Endothelial cell of umbilical vein (primary cell): ENCODE data around the gene AGBL3. TPM values are rescaled to one million over a fixed set of nuclear protein-coding genes. Genes with fewer than 3 reads are reported as not detected.

Experiments
- BruUV-seq: library from RNA; stranded (reverse); fragments of 400-500 nt; replicated peaks from 2 replicates; lab custom pipeline; 2021; lab: Mats Ljungman, UMichigan
- CTCF ChIA-PET: fragments of 300-600, 350-600 bp; sonication (Branson Sonifier 250); formaldehyde crosslinking; loops from one replicate; lab custom pipeline; 2021; ENCODE audit warnings: antibody characterized with exemption, inconsistent platforms; lab: Charles Lee
- POLR2A ChIA-PET: fragments of 300-600, 350-600 bp; sonication (Branson Sonifier 250); formaldehyde crosslinking; loops from one replicate; lab custom pipeline; 2021; ENCODE audit warnings: antibody characterized with exemption, inconsistent platforms; lab: Charles Lee
- DNase-seq: peaks from one replicate; pipeline ENCODE4 v3.0.0-alpha.2; 2011; ENCODE audit warnings: low read depth, low spot score
- FAIRE-seq: peaks from 2 replicates; lab custom pipeline; 2011; peaks lifted over from hg19 to GRCh38; lab: Jason Lieb, UNC
- H2AFZ ChIP-seq: 2 replicates; pipeline ENCODE4 v1.6.0; 2012; ENCODE audit warnings: low read depth, low read length, control low read depth, inconsistent platforms
- H3K27ac ChIP-seq: 2 replicates; pipeline ENCODE4 v1.5.1; 2011; ENCODE audit warnings: low read depth, mild to moderate bottlenecking, control low read depth, low read length, moderate library complexity; ENCODE audit not compliant: insufficient read depth
- H3K27me3 ChIP-seq, 2 experiments: 2 replicates each; pipeline versions ENCODE4 v1.6.0 to v1.6.1; 2011; ENCODE audit warnings: low read length in 2 of 2, mixed read lengths in 1 of 2; ENCODE audit not compliant: control insufficient read depth in 2 of 2, insufficient read depth in 2 of 2
- H3K36me3 ChIP-seq, 2 experiments: 2 replicates in 1 of 2; 3 replicates in 1 of 2; pipeline ENCODE4 v1.5.1; 2011; ENCODE audit warnings: low read length in 2 of 2, mild to moderate bottlenecking in 1 of 2, moderate library complexity in 1 of 2; ENCODE audit not compliant: control insufficient read depth in 2 of 2, insufficient read depth in 2 of 2; ENCODE audit errors: extremely low read depth in 1 of 2
- H3K4me1 ChIP-seq: 3 replicates; pipeline ENCODE4 v1.5.1; 2011; ENCODE audit warnings: mild to moderate bottlenecking, low read length; ENCODE audit not compliant: control insufficient read depth, insufficient read depth; ENCODE audit errors: extremely low read depth
- H3K4me2 ChIP-seq: 2 replicates; pipeline ENCODE4 v1.6.1; 2011; ENCODE audit warnings: low read length, control low read depth, mixed read lengths; ENCODE audit not compliant: insufficient read depth
- H3K4me3 ChIP-seq, 3 experiments: fragments of 200-600 bp in 1 of 3; sonication (generic), shearing (Covaris generic) in 1 of 3; replicated peaks in 1 of 3; 2 replicates each; pipeline ENCODE4 v1.5.1; 2011 to 2016; ENCODE audit warnings: control low read depth in 3 of 3, low read length in 3 of 3, mild to moderate bottlenecking in 2 of 3, inconsistent platforms in 1 of 3, low read depth in 1 of 3, moderate library complexity in 1 of 3; ENCODE audit not compliant: insufficient read depth in 1 of 3
- H3K79me2 ChIP-seq: 2 replicates; pipeline ENCODE4 v1.6.0; 2012; ENCODE audit warnings: low read length, inconsistent platforms; ENCODE audit not compliant: control insufficient read depth, insufficient read depth
- H3K9ac ChIP-seq: replicated peaks from 2 replicates; pipeline ENCODE3; 2011; ENCODE audit warnings: low read length, control low read depth; ENCODE audit not compliant: insufficient read depth; ENCODE audit errors: extremely low read depth
- H3K9me1 ChIP-seq: replicated peaks from 3 replicates; pipeline ENCODE4 v1.6.0; 2011; ENCODE audit warnings: mild to moderate bottlenecking, low read length; ENCODE audit not compliant: control insufficient read depth, insufficient read depth; ENCODE audit errors: extremely low read depth
- H3K9me3 ChIP-seq: replicated peaks from 2 replicates; pipeline ENCODE4 v1.5.1; 2012; ENCODE audit warnings: low read length, inconsistent platforms; ENCODE audit not compliant: control insufficient read depth, insufficient read depth
- H4K20me1 ChIP-seq: replicated peaks from 2 replicates; pipeline ENCODE3; 2011; ENCODE audit warnings: mild to moderate bottlenecking, low read length; ENCODE audit not compliant: control insufficient read depth, insufficient read depth; ENCODE audit errors: extremely low read depth
- CTCF ChIP-seq, 2 donors: IDR thresholded peaks; 1 replicate in 1 of 2; 2 replicates in 1 of 2; pipeline ENCODE4 v1.5.1; 2011; ENCODE audit warnings: low read length in 2 of 2, mild to moderate bottlenecking in 2 of 2, moderate library complexity in 2 of 2, control low read depth in 1 of 2, inconsistent platforms in 1 of 2, low read depth in 1 of 2; ENCODE audit not compliant: insufficient read depth in 1 of 2; ENCODE audit errors: extremely low read depth in 1 of 2
- EZH2 ChIP-seq: IDR thresholded peaks from 2 replicates; pipeline ENCODE4 v1.6.1; 2012; ENCODE audit warnings: borderline replicate concordance, low read depth, mild to moderate bottlenecking, moderate library complexity, low read length, inconsistent platforms; ENCODE audit not compliant: severe bottlenecking
- FOS ChIP-seq: IDR thresholded peaks from 2 replicates; pipeline ENCODE4 v1.6.1; 2011; ENCODE audit warnings: mild to moderate bottlenecking, low read length, moderate library complexity, borderline replicate concordance; ENCODE audit not compliant: insufficient read depth
- GATA2 ChIP-seq: IDR thresholded peaks from 2 replicates; pipeline ENCODE4 v1.7.0; 2011; ENCODE audit warnings: low read depth, mild to moderate bottlenecking, moderate library complexity, mixed read lengths, low read length; ENCODE audit not compliant: insufficient read length, insufficient read depth
- JUN ChIP-seq: IDR thresholded peaks from 2 replicates; pipeline ENCODE4 v1.6.1; 2011; ENCODE audit warnings: borderline replicate concordance, low read depth; ENCODE audit not compliant: insufficient read length, insufficient read depth
- MAX ChIP-seq: IDR thresholded peaks from 2 replicates; pipeline ENCODE4 v1.6.1; 2011; ENCODE audit not compliant: insufficient read depth, insufficient read length
- MYC ChIP-seq: IDR thresholded peaks from one replicate; pipeline ENCODE4 v1.6.1; 2011; ENCODE audit warnings: mild to moderate bottlenecking, low read depth, low read length
- POLR2A ChIP-seq: IDR thresholded peaks from 2 replicates; pipeline ENCODE4 v1.6.1; 2012; ENCODE audit warnings: low read depth, mild to moderate bottlenecking, control low read depth, low read length
- POLR2AphosphoS5 ChIP-seq: IDR thresholded peaks from 2 replicates; pipeline ENCODE4 v1.6.1; 2012; ENCODE audit warnings: low read depth, mild to moderate bottlenecking, control low read depth, low read length, moderate library complexity; ENCODE audit not compliant: insufficient read depth
- dilution Hi-C: fragments of 300-500 bp; cut with MboI; formaldehyde crosslinking; loops from one replicate; pipeline ENCODE4 v1.15.0; 2019; ENCODE audit warnings: low sequenced_read_pairs; ENCODE audit not compliant: extremely low pct_ligation_motif_present
- intact Hi-C: fragments of 100-400 bp; cut with micrococcal nuclease; formaldehyde crosslinking; loops from one replicate; pipeline ENCODE4 v1.10.0; 2022
- polyA plus RNA-seq, 4 experiments: library from polyadenylated mRNA; depleted of rRNA in 3 of 4; stranded (reverse) in 3 of 4; unstranded in 1 of 4; fragments of >200 nt; gene quantifications; 2 replicates each; pipeline versions ENCODE4 v1.2.1 to v1.2.3, GENCODE V29; 2011 to 2012; ENCODE audit warnings: missing spikeins in 1 of 4
- total RNA-seq: library from RNA; stranded (reverse); gene quantifications from 2 replicates; pipeline ENCODE4 v1.2.3, GENCODE V29; 2021

AGBL3 gene
- total and polyA plus RNA-seq, 2 donors (not counting 3 experiments of a cell fraction or from before 2014, with no cell fraction given): 0.97 to 3.2 TPM

GRCh38 chr7:134938141-134938540 is 48.2 kb upstream of the AGBL3 start:
- no peak overlapping the region for H3K4me3 ChIP-seq
- no peaks in the 10 kb centered on the region for H3K9me3 ChIP-seq
- H4K20me1 ChIP-seq: no peaks in the 10 kb centered on the region
- FAIRE-seq: no peak
- no peak overlapping the region for H2AFZ ChIP-seq
- DNase-seq: no peak
- H3K27me3 ChIP-seq: no peaks in the 10 kb centered on the region
- BruUV-seq: no TSS peak
- ChIA-PET CTCF (interaction anchor here (1.4 kb wide), 1 partner anchor 31 kb away, joined by 3 read pairs; no protein-coding TSS in a partner anchor), POLR2A (no interaction called here)
- H3K4me1 ChIP-seq: peaks cover 11% of the 10 kb centered on the region
- H3K9me1 ChIP-seq: no peaks in the 10 kb centered on the region
- no peak overlapping the region for H3K9ac ChIP-seq
- intact Hi-C loops (no loop called here), dilution Hi-C loops (no loop called here)
- H3K27ac ChIP-seq: no peak overlapping the region
- H3K36me3 ChIP-seq: peaks cover 26 to 34% of the 10 kb centered on the region in 2 experiments
- H3K79me2 ChIP-seq: no peaks in the 10 kb centered on the region
- H3K4me2 ChIP-seq: no peak overlapping the region
- TF ChIP-seq GATA2: no peak
- TF ChIP-seq MYC: no peak
- no peak for TF ChIP-seq JUN
- TF ChIP-seq POLR2A: no peak
- no peak for TF ChIP-seq FOS
- TF ChIP-seq CTCF (IDR thresholded peaks at IDR 0.05; ENCODE audit: extremely low read depth in 1 of 2, insufficient read depth in 1 of 2, low read depth in 1 of 2, low read length in 2 of 2): no peak
- TF ChIP-seq POLR2AphosphoS5: no peak
- TF ChIP-seq MAX: no peak
- TF ChIP-seq EZH2: no peak
